NCI-H524 treated with DMSO at 0.1 percent for 48 hours (cell line): Measurements from ENCODE around the gene HTR3C.
"Not testable (repeated sequence)": the region's sequence is repeated elsewhere in the genome, so short reads cannot be mapped to it uniquely, and the experiment has no call there.

ENCODE experiments used
- DNase-seq: peaks from one replicate; lab custom pipeline; 2025; lab: John Stamatoyannopoulos, UW

The HTR3C gene

DNA sequence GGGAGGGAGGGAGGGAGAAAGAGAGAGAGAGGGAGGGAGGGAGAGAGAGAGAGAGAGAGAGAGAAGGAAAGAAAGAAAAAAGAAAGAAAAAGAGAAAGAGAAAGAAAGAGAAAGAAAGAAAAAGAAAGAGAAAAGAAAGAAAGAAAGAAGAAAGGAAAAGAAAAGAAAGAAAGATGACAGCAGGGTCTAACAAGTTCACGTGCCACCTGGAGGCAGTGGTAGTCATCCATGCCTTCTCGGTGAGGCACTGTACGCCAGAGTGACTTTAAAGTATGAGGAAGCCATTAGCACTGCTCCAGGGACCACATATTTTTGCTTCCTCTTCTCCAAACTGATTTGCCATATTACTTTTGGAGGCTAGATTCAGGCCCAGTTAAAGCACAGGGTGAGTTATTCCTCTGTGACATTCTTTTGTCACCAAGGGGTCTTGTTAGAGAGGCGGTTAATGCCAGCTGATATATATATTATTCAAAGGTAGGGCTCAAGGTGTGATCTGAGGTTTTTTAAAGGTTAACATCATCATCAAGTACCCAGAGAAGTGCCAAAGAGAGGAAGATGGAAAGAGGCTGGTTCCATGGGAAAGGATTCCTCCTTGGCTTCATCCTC is 21.6 kb upstream of the HTR3C start, which contains the start of gene HTR3D:
HTR3D (plus strand) TSS at position 556 of the 606 bp plus-strand sequence; CDS start at position 556, 0 bp downstream.
- DNase-seq: no peak

DNA sequence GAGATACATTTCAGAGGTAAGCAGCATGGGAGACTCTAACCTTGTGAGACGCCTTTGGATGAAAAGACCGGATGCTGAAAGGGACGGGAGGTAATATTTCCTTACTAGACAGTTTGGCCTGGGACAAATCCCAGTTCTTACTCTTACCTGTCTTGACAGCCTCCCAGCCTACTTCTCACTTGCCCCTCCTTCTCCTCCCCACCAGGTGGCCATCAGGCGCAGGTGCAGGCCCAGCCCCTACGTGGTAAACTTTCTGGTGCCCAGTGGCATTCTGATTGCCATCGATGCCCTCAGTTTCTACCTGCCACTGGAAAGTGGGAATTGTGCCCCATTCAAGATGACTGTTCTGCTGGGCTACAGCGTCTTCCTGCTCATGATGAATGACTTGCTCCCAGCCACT is 15.0 kb upstream of the HTR3C start:
- no peak for DNase-seq

DNA sequence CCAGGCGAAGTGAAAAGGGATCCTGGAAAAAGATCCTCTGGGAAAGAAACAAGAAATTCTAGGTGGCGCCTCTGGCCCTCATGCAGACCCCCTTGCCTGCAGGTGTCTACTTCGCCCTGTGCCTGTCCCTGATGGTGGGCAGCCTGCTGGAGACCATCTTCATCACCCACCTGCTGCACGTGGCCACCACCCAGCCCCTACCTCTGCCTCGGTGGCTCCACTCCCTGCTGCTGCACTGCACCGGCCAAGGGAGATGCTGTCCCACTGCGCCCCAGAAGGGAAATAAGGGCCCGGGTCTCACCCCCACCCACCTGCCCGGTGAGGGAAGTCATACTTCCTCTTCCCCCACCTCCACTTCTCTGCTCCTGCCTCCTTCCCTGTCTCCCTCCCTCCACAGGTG is 14.5 kb upstream of the HTR3C start:
- DNase-seq: not testable (repeated sequence)

DNA sequence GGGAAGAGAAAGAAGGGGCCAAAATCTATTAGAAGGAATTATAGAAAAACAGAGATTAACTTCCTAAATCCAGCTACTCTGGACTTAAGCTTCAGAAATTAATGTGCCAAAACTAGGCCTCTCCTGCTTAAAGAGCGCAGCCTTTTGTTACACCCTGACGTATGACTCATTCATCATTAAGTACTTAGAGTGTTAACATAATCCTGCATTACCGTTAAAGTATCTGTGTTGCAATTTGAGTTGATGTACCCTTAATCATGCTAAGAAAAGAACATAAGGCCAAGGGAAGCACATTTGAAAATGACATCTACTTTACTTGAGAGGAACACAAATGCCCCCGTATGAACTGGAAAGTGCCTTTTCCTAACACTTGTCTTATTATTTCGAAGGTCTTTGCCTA is 13.4 kb upstream of the HTR3C start:
- peak; percentile 100 for DNase-seq

DNA sequence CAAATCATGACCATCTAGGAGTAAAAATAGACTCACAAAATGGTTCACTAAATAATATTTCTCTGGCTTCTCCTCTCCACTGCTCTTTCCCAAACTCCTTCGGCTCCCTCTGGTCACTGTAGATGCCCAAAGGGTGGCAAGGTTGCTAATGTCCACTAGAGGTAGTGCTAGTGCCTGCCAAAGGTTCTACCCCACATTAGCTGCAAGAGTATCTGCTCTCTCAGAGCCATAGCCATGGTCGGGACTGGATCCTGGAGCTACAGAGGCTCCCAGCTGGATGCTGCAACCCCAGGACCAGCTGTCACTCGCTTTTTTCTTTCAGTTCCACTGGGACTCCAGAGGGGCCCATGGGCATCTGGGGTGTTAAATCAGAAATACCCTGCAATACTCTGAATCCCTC is 12.8 kb upstream of the HTR3C start:
- DNase-seq: peak; percentile 63

DNA sequence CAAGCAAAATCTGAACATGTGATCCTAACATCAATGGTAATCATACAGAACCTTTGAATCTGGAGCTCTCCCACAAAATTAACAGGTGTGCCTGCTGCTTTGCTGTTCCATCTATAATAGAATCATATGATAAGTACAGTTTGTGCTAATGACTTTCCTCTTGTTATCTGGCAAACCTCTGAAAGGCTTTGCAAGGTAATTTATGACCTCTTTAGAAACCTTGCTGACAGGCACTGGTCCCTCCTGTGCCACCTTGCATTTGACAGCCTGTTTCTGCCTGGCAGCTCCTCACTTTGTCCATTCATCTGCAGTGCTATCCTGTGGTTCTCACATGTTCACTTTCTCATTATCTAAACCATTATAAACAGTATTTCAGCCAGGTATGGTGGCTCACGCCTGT is 10.2 kb upstream of the HTR3C start:
- no peak for DNase-seq

DNA sequence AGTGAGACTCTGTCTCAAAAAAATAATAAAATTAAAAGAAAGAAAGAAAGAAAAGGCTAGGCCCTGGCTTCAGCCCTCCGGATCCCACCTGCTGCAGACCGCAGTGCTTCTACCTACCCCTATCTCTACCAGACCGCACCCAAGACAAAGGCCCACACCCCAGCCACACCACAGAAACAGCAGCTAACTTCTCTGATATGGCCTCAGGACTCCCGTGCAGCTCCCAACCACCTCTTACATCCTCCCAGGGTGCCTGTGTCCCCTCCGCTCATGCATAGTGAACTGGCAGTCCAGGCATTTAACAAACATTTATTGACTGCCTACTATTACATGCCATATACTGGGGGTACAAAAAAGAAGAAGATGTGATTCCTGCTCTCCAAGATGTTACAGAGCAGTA is 6.9 kb upstream of the HTR3C start:
- no peak for DNase-seq

DNA sequence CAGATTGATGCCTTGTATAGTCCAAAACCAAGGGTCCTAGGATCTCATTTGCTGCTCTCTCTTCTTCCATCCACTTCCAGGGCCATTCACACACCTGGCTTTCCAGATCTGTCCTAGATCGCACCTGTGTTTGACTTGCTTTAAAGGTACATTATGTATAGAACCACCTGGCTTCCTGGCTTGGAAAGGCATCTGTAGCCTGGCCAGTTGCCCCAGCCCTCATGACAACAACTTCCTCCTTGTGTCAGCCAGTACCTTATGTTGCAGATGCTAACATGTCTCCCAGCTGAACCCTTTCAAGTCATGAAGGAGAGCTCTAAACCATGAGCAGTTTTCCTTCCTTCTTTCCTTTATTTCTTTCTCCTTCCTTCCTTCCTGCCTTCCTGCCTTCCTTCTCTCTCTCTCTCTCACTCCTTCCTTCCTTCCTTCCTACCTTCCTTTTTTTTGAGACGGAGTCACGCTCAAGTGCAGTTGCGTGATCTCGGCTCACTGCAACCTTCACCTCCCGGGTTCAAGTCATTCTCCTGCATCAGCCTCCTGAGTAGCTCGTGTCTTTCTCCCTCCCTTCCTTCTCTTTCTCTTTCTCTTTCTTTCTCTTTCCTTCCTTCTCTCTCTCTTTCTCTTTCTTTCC is 2.5 kb upstream of the HTR3C start:
- no peak for DNase-seq

DNA sequence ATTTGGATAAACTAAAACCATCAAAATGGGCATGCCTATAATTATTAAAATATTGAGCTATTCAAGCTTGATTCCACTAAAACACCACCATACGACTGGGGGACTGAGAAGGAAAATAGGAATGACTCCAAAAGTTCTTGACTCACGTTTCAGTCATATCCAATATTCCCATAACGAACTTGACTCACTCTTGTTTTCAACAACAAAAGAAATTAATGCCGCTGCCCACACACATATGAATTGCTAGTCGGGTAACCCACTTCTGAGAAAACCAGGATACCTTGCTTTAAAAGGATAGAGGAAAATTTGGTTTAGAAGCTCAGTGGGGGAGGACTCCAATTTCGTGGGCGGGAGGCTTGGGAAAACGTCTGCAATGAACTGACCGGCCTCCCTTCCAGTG is 5.2 kb downstream of the HTR3C start:
- no peak for DNase-seq

DNA sequence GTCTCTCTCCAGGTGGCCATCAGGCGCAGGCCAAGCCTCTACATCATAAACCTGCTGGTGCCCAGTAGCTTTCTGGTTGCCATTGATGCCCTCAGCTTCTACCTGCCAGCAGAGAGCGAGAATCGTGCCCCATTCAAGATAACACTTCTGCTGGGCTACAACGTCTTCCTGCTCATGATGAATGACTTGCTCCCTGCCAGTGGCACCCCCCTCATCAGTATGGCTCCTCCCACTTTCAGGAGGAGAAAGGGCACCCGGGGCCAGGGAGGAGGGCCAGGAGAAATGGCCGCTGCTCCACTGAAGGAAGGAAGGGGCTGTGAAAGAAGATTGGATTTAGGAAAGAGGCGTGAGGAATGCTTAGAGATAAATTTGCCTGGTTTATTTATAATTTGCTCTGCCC is 6.6 kb downstream of the HTR3C start:
- no peak for DNase-seq

DNA sequence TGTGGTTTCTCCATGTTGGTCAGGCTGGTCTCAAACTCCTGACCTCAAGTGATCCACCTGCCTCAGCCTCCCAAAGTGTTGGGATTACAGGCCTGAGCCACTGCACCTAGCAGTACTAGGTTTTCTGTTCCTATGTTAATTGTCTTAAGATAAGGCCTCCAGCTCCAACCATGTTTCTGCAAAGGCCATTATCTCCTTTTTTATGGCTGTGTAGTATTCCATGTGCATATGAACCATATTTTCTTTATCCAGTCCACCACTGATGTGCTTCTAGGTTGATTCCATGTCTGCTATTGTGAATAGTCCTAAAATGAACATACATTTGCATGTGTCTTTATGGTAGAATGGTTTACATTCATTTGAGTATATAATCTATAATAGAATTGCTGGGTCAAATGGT is 9.8 kb downstream of the HTR3C start:
- DNase-seq: no peak

DNA sequence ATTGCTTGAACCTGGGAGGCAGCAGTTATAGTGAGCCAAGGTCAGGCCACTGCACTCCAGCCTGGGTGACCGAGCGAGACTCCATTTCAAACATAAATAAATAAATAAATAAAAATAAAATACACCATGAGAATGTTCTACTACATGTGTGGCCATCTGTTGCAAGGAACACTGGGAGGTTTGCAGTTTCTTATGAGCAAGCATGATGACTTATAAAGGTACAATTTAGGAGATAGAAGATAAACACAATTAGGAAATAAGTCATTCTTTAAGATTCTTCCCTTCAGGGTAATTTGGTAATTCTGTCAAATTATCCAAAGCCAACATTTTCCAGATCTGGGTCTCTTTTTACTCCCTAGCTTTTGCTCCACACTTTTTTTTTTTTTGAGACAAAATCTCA is 13.4 kb downstream of the HTR3C start:
- DNase-seq: no peak

DNA sequence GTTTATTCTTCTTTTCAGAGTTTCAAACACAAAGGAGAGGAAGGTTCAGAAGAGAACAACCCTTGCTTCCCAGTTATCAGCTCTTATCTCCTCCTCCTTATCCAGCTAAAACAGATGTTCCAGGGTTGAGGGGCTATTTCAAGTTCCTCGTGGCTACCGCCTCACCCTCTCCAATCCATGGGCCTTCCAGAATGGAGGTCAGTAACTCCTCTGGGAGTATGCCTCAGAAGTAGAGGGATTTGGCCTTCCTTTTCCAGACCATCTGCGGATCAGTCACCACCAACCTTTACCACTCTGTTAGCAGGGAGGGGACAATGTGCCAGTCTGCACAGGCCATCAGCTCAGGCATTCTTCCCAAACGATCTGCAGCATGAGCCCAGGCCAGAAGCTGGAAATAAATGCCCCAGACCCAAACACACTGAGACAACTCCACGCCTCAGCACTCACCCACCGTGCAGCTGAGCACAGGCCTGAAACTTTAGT is 14.8 kb downstream of the HTR3C start:
- no peak for DNase-seq

DNA sequence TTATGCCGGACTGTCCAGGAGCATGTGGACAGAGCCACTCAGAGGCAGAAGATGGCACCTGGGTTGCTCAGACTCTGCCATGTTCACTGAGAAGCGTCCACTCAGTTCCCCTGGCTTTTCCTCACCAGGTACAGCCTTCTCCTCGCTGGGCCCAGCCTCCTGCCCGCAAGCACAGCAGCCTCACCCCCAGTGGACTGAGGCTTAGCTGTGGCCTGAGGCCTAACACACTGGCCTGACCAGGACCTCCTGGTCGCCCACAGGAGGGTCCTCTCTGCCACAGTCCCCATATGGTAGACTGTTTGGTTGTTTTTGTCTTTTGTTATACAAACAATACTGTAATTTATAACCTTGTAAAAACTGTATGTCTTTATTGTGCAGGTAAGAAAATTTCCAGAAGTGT is 15.5 kb downstream of the HTR3C start:
- no peak for DNase-seq

DNA sequence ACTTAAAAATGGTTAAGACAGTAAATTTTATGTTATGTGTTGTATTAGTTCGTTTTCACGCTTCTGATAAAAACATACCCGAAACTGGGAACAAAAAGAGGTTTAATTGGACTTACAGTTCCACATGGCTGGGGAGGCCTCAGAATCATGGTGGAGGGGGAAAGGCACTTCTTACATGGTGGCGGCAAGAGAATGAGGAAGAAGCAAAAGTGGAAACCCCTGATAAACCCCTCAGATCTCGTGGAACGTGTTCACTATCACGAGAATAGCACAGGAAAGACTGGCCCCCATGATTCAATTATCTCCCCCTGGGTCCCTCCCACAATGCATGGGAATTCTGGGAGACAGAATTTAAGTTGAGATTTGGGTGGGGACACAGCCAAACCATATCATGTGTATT is 18.3 kb downstream of the HTR3C start:
- not testable (repeated sequence) for DNase-seq

DNA sequence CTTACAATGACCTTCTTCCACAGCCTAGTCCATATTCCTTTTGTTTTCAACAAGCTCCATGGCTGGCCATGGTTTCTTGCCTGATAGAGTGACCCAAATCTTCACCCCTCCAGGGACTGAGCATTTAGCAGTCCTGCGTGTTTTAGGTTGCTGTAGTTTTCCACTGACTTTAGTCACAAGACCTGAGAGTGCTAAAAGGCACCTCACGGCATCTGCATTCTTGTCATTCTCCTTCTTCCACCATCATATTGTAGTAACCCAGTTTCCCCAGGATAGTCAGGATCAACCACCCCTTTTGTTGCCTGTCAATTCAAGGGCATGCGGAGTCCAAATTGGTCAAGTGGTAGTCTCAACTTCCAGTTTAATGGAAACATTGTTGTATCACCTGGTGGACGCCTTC is 20.8 kb downstream of the HTR3C start:
- DNase-seq: no peak

DNA sequence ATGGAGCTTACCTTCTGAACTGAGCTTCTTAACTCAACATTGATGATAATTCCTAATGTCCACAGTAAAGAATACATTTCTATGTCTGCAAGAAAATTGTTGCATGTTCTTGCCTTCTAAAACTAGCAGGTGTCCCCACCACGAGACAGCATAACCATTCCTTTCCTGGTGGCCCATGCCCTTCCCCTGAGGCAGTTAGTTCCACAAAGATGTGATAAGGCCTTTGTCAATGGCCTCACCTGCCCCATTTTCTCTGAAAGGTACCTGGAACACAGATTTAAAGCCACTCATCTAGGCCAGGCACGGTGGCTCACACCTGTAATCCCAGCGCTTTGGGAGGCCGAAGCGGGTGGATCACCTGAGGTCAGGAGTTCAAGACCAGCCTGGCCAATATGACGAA is 23.1 kb downstream of the HTR3C start:
- DNase-seq: no peak

DNA sequence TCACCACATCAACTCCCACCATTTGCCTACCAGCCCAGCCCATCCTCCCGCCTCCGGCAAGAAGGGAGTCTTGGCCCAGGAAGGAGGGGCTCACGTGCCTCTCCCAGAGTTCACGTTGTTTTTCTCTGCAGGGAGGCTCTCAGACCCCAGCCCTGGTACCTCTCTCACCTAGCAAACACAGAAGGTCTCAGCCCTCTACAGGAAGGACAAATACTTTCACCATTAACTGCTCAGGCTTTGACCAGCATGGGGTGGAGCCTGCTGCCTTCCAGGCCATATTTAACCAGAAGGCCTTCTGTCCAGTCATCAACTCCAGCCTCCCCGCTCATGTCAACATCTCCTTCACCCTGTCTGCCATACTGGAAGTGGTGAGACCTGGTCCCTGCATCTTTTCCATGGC is 25.0 kb downstream of the HTR3C start:
- DNase-seq: no peak

DNA sequence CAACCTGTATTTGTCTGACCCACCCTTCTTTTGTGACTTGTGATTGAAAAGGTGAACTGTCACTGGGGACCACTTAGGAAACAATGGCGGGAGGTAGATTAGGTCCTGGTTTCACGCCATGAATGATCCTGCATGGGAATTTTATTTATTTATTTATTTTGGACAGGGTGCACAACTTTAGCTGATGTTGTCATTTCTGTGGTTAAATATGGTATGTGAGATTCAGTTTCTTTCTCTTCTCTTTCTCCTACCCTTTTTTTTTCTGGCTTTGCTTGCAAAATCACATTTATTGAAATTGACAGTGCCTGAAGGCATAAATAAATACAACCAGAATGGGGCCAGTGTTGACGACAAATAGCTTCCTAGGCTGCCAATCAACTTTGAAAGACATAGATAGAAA is 26.0 kb downstream of the HTR3C start:
- DNase-seq: no peak

DNA sequence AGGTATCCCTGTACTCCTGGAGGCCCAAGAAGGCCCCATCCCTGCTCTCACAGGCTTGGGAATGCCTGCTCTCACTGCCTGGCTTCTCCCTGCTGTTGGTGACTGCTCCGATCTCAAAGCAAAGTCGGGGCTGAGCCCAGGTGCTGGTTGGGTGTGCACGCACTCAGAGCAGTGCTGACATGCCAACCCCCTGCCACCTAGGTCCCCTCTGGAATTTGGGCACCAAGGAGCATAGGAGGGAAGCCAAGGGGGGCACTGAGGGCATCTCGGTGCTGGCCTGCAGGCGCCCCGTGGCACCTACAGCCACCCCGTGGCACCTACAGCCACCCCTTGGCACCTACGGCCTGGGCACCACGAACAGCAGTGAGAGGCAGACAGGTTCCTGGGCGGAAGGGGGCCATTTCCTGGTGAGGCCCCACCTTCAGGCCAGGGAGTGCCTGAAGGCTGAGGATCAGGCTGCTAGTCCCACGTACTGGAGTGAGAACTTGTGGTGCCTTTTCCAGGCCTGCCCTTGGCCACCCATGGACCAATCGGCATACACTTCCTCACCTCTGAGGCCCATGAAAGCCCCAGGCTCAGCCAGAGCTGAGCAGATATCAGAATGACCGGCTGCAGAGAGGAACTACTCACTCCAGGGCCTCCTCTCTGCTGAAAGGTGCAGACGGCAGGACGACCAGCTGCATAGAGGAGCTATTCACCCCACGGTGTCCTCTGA is 28.4 kb downstream of the HTR3C start:
- DNase-seq: no peak

DNA sequence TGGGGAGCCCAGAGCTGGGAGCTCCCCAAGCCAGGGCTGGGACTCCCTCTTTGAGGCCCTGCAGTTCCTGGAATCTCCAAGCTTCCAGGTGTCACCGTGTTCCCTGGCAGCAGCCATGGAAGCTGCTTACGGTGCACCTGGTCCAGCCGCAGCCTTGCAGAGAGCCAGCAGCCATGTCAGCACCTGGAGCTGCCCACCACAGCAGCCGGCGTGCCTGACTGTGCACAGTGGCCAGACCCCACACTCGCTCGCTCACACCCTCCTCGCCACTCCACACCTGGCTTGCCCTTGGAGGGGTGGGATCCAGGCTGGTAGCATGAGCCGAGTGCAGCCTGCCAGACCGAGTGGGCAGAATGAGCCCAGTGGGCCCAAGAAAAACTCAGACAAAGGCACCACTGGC is 29.2 kb downstream of the HTR3C start:
- DNase-seq: no peak

DNA sequence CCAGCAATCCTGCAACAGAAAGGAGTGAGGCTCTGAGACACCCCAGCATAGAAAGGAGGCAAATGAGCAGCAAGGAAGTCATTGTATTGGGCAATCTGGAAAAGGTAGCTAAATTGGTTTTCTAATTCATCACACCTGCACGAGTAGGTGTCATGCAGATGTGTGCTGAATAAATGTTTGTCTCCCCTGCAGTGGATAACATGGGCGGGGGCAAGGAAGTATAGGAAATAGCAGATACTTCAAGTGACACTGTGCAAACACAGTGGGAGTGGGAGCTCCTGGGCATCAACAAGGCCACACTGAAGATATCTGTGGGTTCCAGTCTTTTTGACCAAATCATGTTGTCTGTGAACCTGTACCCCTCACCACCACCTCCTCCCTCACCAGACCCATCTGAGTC is 29.6 kb downstream of the HTR3C start:
- no peak for DNase-seq

DNA sequence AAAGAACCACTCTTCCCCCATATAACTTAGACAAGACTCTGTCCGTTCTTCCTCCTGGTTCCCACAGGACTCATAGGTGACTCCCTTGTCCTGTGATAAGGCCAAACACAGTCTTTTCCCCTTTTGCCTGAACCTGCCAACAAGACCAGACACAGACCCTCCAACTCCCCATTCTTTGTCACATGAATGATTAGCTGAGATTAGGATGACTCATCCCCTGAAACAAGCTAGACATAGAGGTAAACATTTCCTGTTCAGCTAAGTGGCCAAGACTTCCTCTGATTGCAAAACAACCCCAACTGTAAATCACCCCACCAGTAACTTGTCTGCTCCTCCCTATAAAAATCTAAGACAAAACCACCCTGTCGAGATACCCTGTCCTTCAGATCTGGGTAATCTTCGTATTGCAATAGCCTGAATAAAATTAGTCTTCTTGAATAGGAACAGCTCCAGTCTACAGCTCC is 32.6 kb downstream of the HTR3C start:
- DNase-seq: no peak
